ENCODE measurements around the gene PAEP. TPM values are rescaled to one million over a fixed set of nuclear protein-coding genes. Genes with fewer than 3 reads are reported as not detected.

Gene PAEP
- total and polyA plus RNA-seq, 2 experiments from 2014 or later = not detected

DNA sequence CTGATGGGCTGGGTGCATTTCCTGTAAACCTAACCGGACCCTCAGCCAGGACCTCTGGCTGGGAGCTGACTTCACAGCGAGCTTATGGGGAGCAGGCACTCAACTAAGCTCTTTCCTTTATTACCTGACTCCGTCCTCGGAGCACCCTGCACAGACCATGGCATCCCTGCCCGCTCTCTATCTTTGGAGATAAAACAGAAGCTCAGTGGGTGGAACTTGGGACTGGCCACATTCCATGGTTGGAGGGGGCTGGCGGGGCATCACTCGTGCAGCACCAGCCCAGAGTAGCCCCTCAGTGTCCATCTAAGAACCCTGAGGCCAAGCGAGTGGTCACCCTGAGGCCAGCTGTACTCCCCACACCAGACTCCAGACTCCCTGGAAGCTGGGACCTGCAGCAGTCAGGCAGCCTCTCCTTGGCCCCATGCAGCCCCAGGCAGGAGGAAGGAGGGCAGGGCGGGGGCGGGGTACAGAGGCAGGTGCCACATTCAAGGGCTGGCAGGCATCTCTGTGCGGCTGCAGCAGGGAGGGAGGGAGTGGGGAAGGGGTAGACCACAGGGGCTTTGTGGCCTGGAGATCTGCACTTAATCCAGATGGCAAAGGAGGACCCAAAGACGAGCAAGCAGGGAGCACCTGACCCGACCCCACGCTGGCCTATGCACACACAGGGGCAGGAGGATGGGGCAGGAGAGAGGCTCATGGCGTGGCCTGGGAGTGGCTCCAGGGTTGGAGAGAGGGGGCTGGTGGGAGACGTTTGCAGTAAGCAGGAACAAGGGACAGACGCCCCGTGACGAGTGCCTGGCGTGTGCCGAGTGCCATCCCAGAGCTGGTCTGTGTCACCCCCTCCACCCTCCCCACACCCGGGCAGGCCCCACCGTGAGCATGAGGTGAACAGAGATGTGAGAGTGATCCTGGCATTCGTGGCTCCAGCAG is 51.7 kb downstream of the PAEP start:
- no peak for DNase-seq
- Histone ChIP-seq H2AFZ (no peak overlapping the region), H3K36me3 (ENCODE audit: low read depth) (no peaks in the 10 kb centered on the region), H3K9me2 (ENCODE audit: insufficient read depth) (no peaks in the 10 kb centered on the region), H3K9me3 (ENCODE audit: low read depth) (no peaks in the 10 kb centered on the region), H4K20me1 (ENCODE audit: insufficient read depth) (no peaks in the 10 kb centered on the region), H3K4me3 (no peak overlapping the region), H3K4me2 (ENCODE audit: unreplicated experiment) (no peak overlapping the region), H3K4me1 (ENCODE audit: insufficient read depth) (no peaks in the 10 kb centered on the region), H3F3A (ENCODE audit: insufficient read depth) (no peaks in the 10 kb centered on the region), H3K27me3 (replicated peaks; ENCODE audit: insufficient read depth) (no peaks in the 10 kb centered on the region), H3K79me2 (ENCODE audit: insufficient read depth) (no peaks in the 10 kb centered on the region), H3K27ac (no peak overlapping the region), H3K9ac (no peak overlapping the region)
- 42 to 51% methylated on average over 18 to 24 of the region's 24 CpGs for WGBS, 2 experiments (ENCODE audit: low coverage in 1 of 2, low lambda C conversion rate in 2 of 2, missing lambda C conversion rate in 2 of 2)
- in situ Hi-C loops (cut with MboI) = no loop called here
- TF ChIP-seq EZH2 (IDR thresholded peaks at IDR 0.05; ENCODE audit: insufficient read depth, poor library complexity, severe bottlenecking) (no peak), EZH2phosphoT487 (IDR thresholded peaks at IDR 0.05; ENCODE audit: insufficient read depth, low read depth) (no peak)

GRCh38 chr9:135613946-135614805 is 52.6 kb downstream of the PAEP start:
- WGBS, 2 experiments (ENCODE audit: low coverage in 1 of 2, low lambda C conversion rate in 2 of 2, missing lambda C conversion rate in 2 of 2) = 65 to 66% methylated on average over 32 to 34 of the region's 34 CpGs
- H3K4me1 ChIP-seq (ENCODE audit: insufficient read depth) = no peaks in the 10 kb centered on the region
- no peak for DNase-seq
- no peaks in the 10 kb centered on the region for H3F3A ChIP-seq (ENCODE audit: insufficient read depth)
- TF ChIP-seq EZH2phosphoT487 (IDR thresholded peaks at IDR 0.05; ENCODE audit: insufficient read depth, low read depth) = no peak
- TF ChIP-seq EZH2 (IDR thresholded peaks at IDR 0.05; ENCODE audit: insufficient read depth, poor library complexity, severe bottlenecking) = no peak
- in situ Hi-C loops (cut with MboI) = no loop called here
- H3K36me3 ChIP-seq (ENCODE audit: low read depth) = no peaks in the 10 kb centered on the region
- no peaks in the 10 kb centered on the region for H3K27me3 ChIP-seq (replicated peaks; ENCODE audit: insufficient read depth)
- H3K4me2 ChIP-seq (ENCODE audit: unreplicated experiment) = no peak overlapping the region
- H3K27ac ChIP-seq = no peak overlapping the region
- no peaks in the 10 kb centered on the region for H3K9me2 ChIP-seq (ENCODE audit: insufficient read depth)
- H3K4me3 ChIP-seq = no peak overlapping the region
- no peaks in the 10 kb centered on the region for H3K9me3 ChIP-seq (ENCODE audit: low read depth)
- no peak overlapping the region for H3K9ac ChIP-seq
- no peaks in the 10 kb centered on the region for H4K20me1 ChIP-seq (ENCODE audit: insufficient read depth)
- no peaks in the 10 kb centered on the region for H3K79me2 ChIP-seq (ENCODE audit: insufficient read depth)
- no peak overlapping the region for H2AFZ ChIP-seq

DNA sequence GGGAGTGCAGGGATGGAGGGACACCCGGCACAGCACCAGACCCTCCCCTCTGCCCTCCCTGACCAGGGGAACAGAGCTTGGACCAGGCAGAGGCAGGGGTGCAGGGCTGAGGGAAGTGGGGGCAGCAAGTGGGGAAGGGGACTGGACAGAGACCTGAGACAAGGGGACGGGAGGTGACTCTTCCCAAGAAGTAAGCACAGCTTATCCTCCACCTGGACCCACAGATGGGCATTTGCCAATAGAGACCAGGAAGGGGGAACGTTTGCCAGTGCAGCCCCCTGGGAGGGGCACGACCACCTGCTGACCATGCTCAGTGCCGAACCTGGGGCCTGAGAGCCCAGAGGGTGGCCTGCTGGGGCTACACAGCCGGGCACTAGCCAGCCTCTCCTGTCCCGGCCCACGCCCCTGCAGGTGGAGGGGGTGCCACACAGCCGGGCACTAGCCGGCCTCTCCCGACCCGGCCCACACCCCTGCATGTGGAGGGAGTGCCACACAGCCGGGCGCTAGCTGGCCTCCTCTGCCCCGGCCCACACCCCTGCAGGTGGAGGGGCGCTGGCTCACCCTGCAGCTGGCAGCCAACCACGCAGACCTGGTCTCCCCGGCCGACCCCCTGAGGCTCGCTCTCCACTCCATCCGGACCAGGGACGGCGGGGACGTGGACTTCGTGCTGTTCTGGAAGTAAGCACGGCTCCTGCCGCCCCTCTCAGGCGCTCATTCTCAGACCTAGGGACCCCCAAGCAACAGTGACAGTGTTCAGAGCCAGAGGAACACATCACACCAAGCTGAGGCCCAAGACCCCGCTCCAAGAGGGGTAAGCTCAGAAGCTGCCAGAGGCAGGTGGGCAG is 53.5 kb downstream of the PAEP start:
- TF ChIP-seq EZH2phosphoT487 (IDR thresholded peaks at IDR 0.05; ENCODE audit: insufficient read depth, low read depth) (no peak), EZH2 (IDR thresholded peaks at IDR 0.05; ENCODE audit: insufficient read depth, poor library complexity, severe bottlenecking) (no peak)
- Histone ChIP-seq H3F3A (ENCODE audit: insufficient read depth) (no peaks in the 10 kb centered on the region), H3K9me3 (ENCODE audit: low read depth) (no peaks in the 10 kb centered on the region), H2AFZ (no peak overlapping the region), H3K27ac (no peak overlapping the region), H3K4me3 (no peak overlapping the region), H3K4me1 (ENCODE audit: insufficient read depth) (no peaks in the 10 kb centered on the region), H4K20me1 (ENCODE audit: insufficient read depth) (no peaks in the 10 kb centered on the region), H3K36me3 (ENCODE audit: low read depth) (no peaks in the 10 kb centered on the region), H3K9ac (no peak overlapping the region), H3K79me2 (ENCODE audit: insufficient read depth) (no peaks in the 10 kb centered on the region), H3K27me3 (replicated peaks; ENCODE audit: insufficient read depth) (no peaks in the 10 kb centered on the region), H3K4me2 (ENCODE audit: unreplicated experiment) (no peak overlapping the region), H3K9me2 (ENCODE audit: insufficient read depth) (no peaks in the 10 kb centered on the region)
- in situ Hi-C loops (cut with MboI) = no loop called here
- 47 to 58% methylated on average over 26 of the region's 29 CpGs for WGBS, 2 experiments (ENCODE audit: low coverage in 1 of 2, low lambda C conversion rate in 2 of 2, missing lambda C conversion rate in 2 of 2)
- no peak for DNase-seq

All from GM23248 (cell line).